ENCODE measurements around the gene PTGDR2.
A peak's percentile ranks its signal among the peaks of the same experiment; 100 is the strongest.

The PTGDR2 gene

GRCh38 chr11:60855726-60856633, at the start of gene PTGDR2:
PTGDR2 (minus strand) TSS chr11:60855950; CDS start chr11:60853722, 2,228 bp downstream.
- no peak for DNase-seq

GRCh38 chr11:60905047-60905446, 49.3 kb upstream of the PTGDR2 start:
- DNase-seq: no peak

- DNase-seq: no peak
Measured at GRCh38 chr11:60902625-60903024, 46.9 kb upstream of the PTGDR2 start.

GRCh38 chr11:60900673-60901404, 45.1 kb upstream of the PTGDR2 start:
- DNase-seq: no peak

GRCh38 chr11:60899977-60900376, 44.2 kb upstream of the PTGDR2 start:
- no peak for DNase-seq

- peak in 4 of 6 experiments; percentile 17 to 29 (median 24) for DNase-seq
Measured at GRCh38 chr11:60899046-60899936, 43.5 kb upstream of the PTGDR2 start.

- no peak for DNase-seq
Measured at GRCh38 chr11:60897496-60897895, 41.7 kb upstream of the PTGDR2 start.

GRCh38 chr11:60895687-60896086, 39.9 kb upstream of the PTGDR2 start:
- DNase-seq: no peak

- no peak for DNase-seq
Measured at GRCh38 chr11:60891103-60891741, 35.5 kb upstream of the PTGDR2 start.

GRCh38 chr11:60890696-60891095, 34.9 kb upstream of the PTGDR2 start:
- DNase-seq: no peak

- no peak for DNase-seq
Measured at GRCh38 chr11:60889869-60890311, 34.1 kb upstream of the PTGDR2 start.

- no peak for DNase-seq
Measured at GRCh38 chr11:60887556-60887955, 31.8 kb upstream of the PTGDR2 start.

GRCh38 chr11:60880643-60881282, 25.0 kb upstream of the PTGDR2 start:
- DNase-seq: no peak

- DNase-seq: no peak
Measured at GRCh38 chr11:60879971-60880588, 24.3 kb upstream of the PTGDR2 start.

- no peak for DNase-seq
Measured at GRCh38 chr11:60879104-60879503, 23.4 kb upstream of the PTGDR2 start.

- DNase-seq: no peak
Measured at GRCh38 chr11:60878245-60879101, 22.7 kb upstream of the PTGDR2 start.

- no peak for DNase-seq
Measured at GRCh38 chr11:60876168-60876485, 20.4 kb upstream of the PTGDR2 start.

- no peak for DNase-seq
Measured at GRCh38 chr11:60875366-60876167, 19.8 kb upstream of the PTGDR2 start.
